Astrocyte (in vitro differentiated cells and primary cell): ENCODE measurements around the gene IFIT1B. TPM values are rescaled to one million over a fixed set of nuclear protein-coding genes. Genes with fewer than 3 reads are reported as not detected.
"Not testable (repeated sequence)": the region's sequence is repeated elsewhere in the genome, so short reads cannot be mapped to it uniquely, and the experiment has no call there.

ENCODE experiments used
- DNase-seq: peaks from one replicate; pipeline ENCODE4 v3.0.0-alpha.2; 2010; ENCODE audit warnings: low read depth
- FAIRE-seq: peaks from 2 replicates; lab custom pipeline; 2011; peaks lifted over from hg19 to GRCh38; lab: Jason Lieb, UNC
- H2AFZ ChIP-seq: 2 replicates; pipeline ENCODE4 v1.6.0; 2012; ENCODE audit warnings: low read depth, low read length, inconsistent platforms
- H3K27ac ChIP-seq: 2 replicates; pipeline ENCODE4 v1.5.1; 2011; ENCODE audit warnings: low read depth, low read length, inconsistent platforms
- H3K27me3 ChIP-seq: 2 replicates; pipeline ENCODE4 v1.6.0; 2011; ENCODE audit warnings: low read length, inconsistent platforms; ENCODE audit not compliant: insufficient read depth
- H3K36me3 ChIP-seq: 2 replicates; pipeline ENCODE4 v1.5.1; 2011; ENCODE audit warnings: low read length, inconsistent platforms; ENCODE audit not compliant: insufficient read depth
- H3K4me1 ChIP-seq: 2 replicates; pipeline ENCODE4 v1.5.1; 2011; ENCODE audit warnings: low read length, inconsistent platforms; ENCODE audit not compliant: insufficient read depth
- H3K4me2 ChIP-seq: 2 replicates; pipeline ENCODE4 v1.6.0; 2012; ENCODE audit warnings: low read length, inconsistent platforms
- H3K4me3 ChIP-seq: 2 replicates; pipeline ENCODE4 v1.5.1; 2011; ENCODE audit warnings: low read depth, mild to moderate bottlenecking, low read length, inconsistent platforms; ENCODE audit not compliant: insufficient read depth
- H3K79me2 ChIP-seq: 2 replicates; pipeline ENCODE4 v1.6.0; 2012; ENCODE audit warnings: mild to moderate bottlenecking, low read length, inconsistent platforms; ENCODE audit not compliant: insufficient read depth
- H3K9ac ChIP-seq: 2 replicates; pipeline ENCODE4 v1.6.0; 2012; ENCODE audit warnings: mild to moderate bottlenecking, low read length, inconsistent platforms
- H3K9me3 ChIP-seq: 2 replicates; pipeline ENCODE4 v1.5.1; 2012; ENCODE audit warnings: low read depth, mild to moderate bottlenecking, low read length, inconsistent platforms; ENCODE audit not compliant: insufficient read depth
- H4K20me1 ChIP-seq: 2 replicates; pipeline ENCODE4 v1.6.0; 2012; ENCODE audit warnings: low read length, inconsistent platforms; ENCODE audit not compliant: insufficient read depth
- H3K27ac Mint-ChIP-seq: one replicate; pipeline ENCODE4 v1.8.0; 2021; ENCODE audit warnings: mild to moderate bottlenecking, mixed read lengths; ENCODE audit not compliant: unreplicated experiment
- H3K27me3 Mint-ChIP-seq: one replicate; pipeline ENCODE4 v1.8.0; 2021; ENCODE audit warnings: low read depth, mixed read lengths; ENCODE audit not compliant: unreplicated experiment
- H3K36me3 Mint-ChIP-seq: one replicate; pipeline ENCODE4 v1.8.0; 2021; ENCODE audit warnings: low read depth, mixed read lengths; ENCODE audit not compliant: unreplicated experiment
- H3K4me1 Mint-ChIP-seq: one replicate; pipeline ENCODE4 v1.8.0; 2021; ENCODE audit warnings: low read depth, mixed read lengths; ENCODE audit not compliant: unreplicated experiment
- H3K4me3 Mint-ChIP-seq: one replicate; pipeline ENCODE4 v1.8.0; 2021; ENCODE audit warnings: mild to moderate bottlenecking, moderate library complexity, mixed read lengths; ENCODE audit not compliant: unreplicated experiment
- H3K9me3 Mint-ChIP-seq: one replicate; pipeline ENCODE4 v1.8.0; 2021; ENCODE audit warnings: mild to moderate bottlenecking, mixed read lengths; ENCODE audit not compliant: unreplicated experiment
- CTCF ChIP-seq: IDR thresholded peaks from 2 replicates; pipeline ENCODE4 v1.5.1; 2011; ENCODE audit warnings: low read depth, mild to moderate bottlenecking, inconsistent platforms, low read length, moderate library complexity; ENCODE audit not compliant: insufficient read depth
- EZH2 ChIP-seq: IDR thresholded peaks from 2 replicates; pipeline ENCODE4 v1.6.1; 2012; ENCODE audit warnings: mild to moderate bottlenecking, low read length, inconsistent platforms; ENCODE audit not compliant: insufficient read depth
- total RNA-seq: library from RNA; stranded (reverse); gene quantifications from 2 replicates; pipeline ENCODE4 v1.2.1, GENCODE V29; 2021

The IFIT1B gene
- total RNA-seq, 1 donor from 2014 or later: not detected

GRCh38 chr10:89347701-89348457, 30.0 kb upstream of the IFIT1B start:
- Mint-ChIP-seq H3K36me3 (no peaks in the 10 kb centered on the region), H3K9me3 (no peaks in the 10 kb centered on the region), H3K4me1 (peaks cover 36% of the 10 kb centered on the region), H3K27me3 (no peaks in the 10 kb centered on the region), H3K27ac (no peak overlapping the region), H3K4me3 (no peak overlapping the region)
- Histone ChIP-seq H3K79me2 (no peaks in the 10 kb centered on the region), H3K27ac (no peak overlapping the region), H3K4me2 (no peak overlapping the region), H4K20me1 (no peaks in the 10 kb centered on the region), H3K9ac (no peak overlapping the region), H3K4me1 (peaks cover 24% of the 10 kb centered on the region), H3K4me3 (no peak overlapping the region), H3K27me3 (no peaks in the 10 kb centered on the region), H2AFZ (no peak overlapping the region), H3K36me3 (no peaks in the 10 kb centered on the region), H3K9me3 (no peaks in the 10 kb centered on the region)
- FAIRE-seq: no peak
- DNase-seq: no peak
- no peak for TF ChIP-seq EZH2
- no peak for TF ChIP-seq CTCF

- H3K4me3 Mint-ChIP-seq: no peak overlapping the region
- H3K36me3 Mint-ChIP-seq: no peaks in the 10 kb centered on the region
- FAIRE-seq: no peak
- no peak overlapping the region for H3K27ac Mint-ChIP-seq
- no peak overlapping the region for H2AFZ ChIP-seq
- H3K27me3 Mint-ChIP-seq: no peaks in the 10 kb centered on the region
- H4K20me1 ChIP-seq: no peaks in the 10 kb centered on the region
- H3K9ac ChIP-seq: no peak overlapping the region
- peaks cover 30% of the 10 kb centered on the region for H3K4me1 ChIP-seq
- no peak for DNase-seq
- H3K4me1 Mint-ChIP-seq: peaks cover 40% of the 10 kb centered on the region
- H3K27ac ChIP-seq: no peak overlapping the region
- H3K9me3 Mint-ChIP-seq: no peaks in the 10 kb centered on the region
- H3K9me3 ChIP-seq: no peaks in the 10 kb centered on the region
- TF ChIP-seq CTCF: no peak
- TF ChIP-seq EZH2: no peak
- no peaks in the 10 kb centered on the region for H3K79me2 ChIP-seq
- H3K27me3 ChIP-seq: no peaks in the 10 kb centered on the region
- no peaks in the 10 kb centered on the region for H3K36me3 ChIP-seq
- H3K4me2 ChIP-seq: no peak overlapping the region
- no peak overlapping the region for H3K4me3 ChIP-seq
These were observed 29.4 kb upstream of the IFIT1B start for GRCh38 chr10:89348481-89348880.

- peaks cover 42% of the 10 kb centered on the region for H3K4me1 Mint-ChIP-seq
- no peaks in the 10 kb centered on the region for H3K27me3 Mint-ChIP-seq
- H3K9ac ChIP-seq: no peak overlapping the region
- H3K4me1 ChIP-seq: peaks cover 30% of the 10 kb centered on the region
- no peak overlapping the region for H3K4me2 ChIP-seq
- no peak overlapping the region for H3K27ac Mint-ChIP-seq
- no peaks in the 10 kb centered on the region for H3K36me3 ChIP-seq
- H3K79me2 ChIP-seq: no peaks in the 10 kb centered on the region
- H3K27me3 ChIP-seq: no peaks in the 10 kb centered on the region
- no peaks in the 10 kb centered on the region for H3K9me3 ChIP-seq
- no peak overlapping the region for H2AFZ ChIP-seq
- no peak overlapping the region for H3K27ac ChIP-seq
- H3K9me3 Mint-ChIP-seq: no peaks in the 10 kb centered on the region
- H3K4me3 Mint-ChIP-seq: no peak overlapping the region
- H4K20me1 ChIP-seq: no peaks in the 10 kb centered on the region
- DNase-seq (no peak), FAIRE-seq (no peak)
- H3K4me3 ChIP-seq: no peak overlapping the region
- no peaks in the 10 kb centered on the region for H3K36me3 Mint-ChIP-seq
- no peak for TF ChIP-seq EZH2
- TF ChIP-seq CTCF: no peak
These were observed 28.9 kb upstream of the IFIT1B start for GRCh38 chr10:89348975-89349374.

GRCh38 chr10:89350631-89351315, 27.1 kb upstream of the IFIT1B start:
- not testable (repeated sequence) for H3K36me3 Mint-ChIP-seq, H3K4me3 ChIP-seq, H3K9me3 Mint-ChIP-seq, H3K79me2 ChIP-seq, H3K36me3 ChIP-seq, H3K27me3 ChIP-seq, H3K9me3 ChIP-seq, DNase-seq, H4K20me1 ChIP-seq, FAIRE-seq, H3K27me3 Mint-ChIP-seq
- peak overlapping the region; percentile 36 for H2AFZ ChIP-seq
- Mint-ChIP-seq H3K4me1 (peaks cover 43% of the 10 kb centered on the region), H3K4me3 (peak overlapping the region; percentile 3), H3K27ac (peak overlapping the region; percentile 99)
- peak overlapping the region; percentile 82 for H3K9ac ChIP-seq
- H3K4me1 ChIP-seq: peaks cover 30% of the 10 kb centered on the region
- peak overlapping the region; percentile 96 for H3K27ac ChIP-seq
- peak overlapping the region; percentile 74 for H3K4me2 ChIP-seq
